GM12878 (cell line): ENCODE results near the gene EDC3. TPM values are rescaled to one million over a fixed set of nuclear protein-coding genes. Genes with fewer than 3 reads are reported as not detected.

ENCODE experiments used
- BACH1 ChIP-seq: fragments of 450-650 bp; IDR thresholded peaks from 2 replicates; pipeline ENCODE4 v1.6.1; 2017; ENCODE audit warnings: mild to moderate bottlenecking, borderline replicate concordance
- BCL11A ChIP-seq: IDR thresholded peaks from 2 replicates; pipeline ENCODE4 v1.6.1; 2011; ENCODE audit warnings: low read depth, low read length
- BRCA1 ChIP-seq: IDR thresholded peaks from 2 replicates; pipeline ENCODE4 v1.6.1; 2011; ENCODE audit warnings: low read depth, low read length, improper control_type of control experiment
- CBFB ChIP-seq: IDR thresholded peaks from 2 replicates; pipeline ENCODE4 v1.6.1; 2016; ENCODE audit warnings: antibody characterized with exemption, low read depth
- DPF2 ChIP-seq: fragments of 450-650 bp; IDR thresholded peaks from 2 replicates; pipeline ENCODE4 v1.6.1; 2017; ENCODE audit warnings: mild to moderate bottlenecking
- ESRRA ChIP-seq: IDR thresholded peaks from 2 replicates; pipeline ENCODE4 v1.6.1; 2012; ENCODE audit warnings: mild to moderate bottlenecking, low read length, improper control_type of control experiment
- HDGF ChIP-seq: fragments of 450-650 bp; IDR thresholded peaks from 2 replicates; pipeline ENCODE4 v1.6.1; 2016; ENCODE audit warnings: antibody characterized with exemption
- MTA3 ChIP-seq: IDR thresholded peaks from 2 replicates; pipeline ENCODE4 v1.6.1; 2012; ENCODE audit warnings: low read length, inconsistent platforms, borderline replicate concordance
- NFIC ChIP-seq: IDR thresholded peaks from 2 replicates; pipeline ENCODE4 v1.6.1; 2012; ENCODE audit warnings: low read depth, mild to moderate bottlenecking, inconsistent platforms, low read length, moderate library complexity
- NR2F1 ChIP-seq: fragments of 450-650 bp; conservative IDR thresholded peaks from 2 replicates; pipeline ENCODE4 v1.6.1; 2017; ENCODE audit warnings: mild to moderate bottlenecking
- PML ChIP-seq: IDR thresholded peaks from 2 replicates; pipeline ENCODE4 v1.6.1; 2012; ENCODE audit warnings: low read length, inconsistent platforms
- POLR2AphosphoS2 ChIP-seq: IDR thresholded peaks from 2 replicates; pipeline ENCODE4 v1.6.1; 2011; ENCODE audit warnings: low read depth, mild to moderate bottlenecking, low read length, improper control_type of control experiment, moderate library complexity
- POU2F2 ChIP-seq: IDR thresholded peaks from 3 replicates; pipeline ENCODE4 v1.6.1; 2011; ENCODE audit warnings: low read depth, mild to moderate bottlenecking, low read length, borderline replicate concordance
- SIX5 ChIP-seq: IDR thresholded peaks from 2 replicates; pipeline ENCODE4 v1.6.1; 2011; ENCODE audit warnings: mild to moderate bottlenecking, low read depth, low read length, moderate library complexity; ENCODE audit not compliant: severe bottlenecking
- SMAD1 ChIP-seq: fragments of 450-650 bp; IDR thresholded peaks from 2 replicates; pipeline ENCODE4 v1.6.1; 2018; ENCODE audit warnings: mild to moderate bottlenecking, low read depth; ENCODE audit not compliant: partially characterized antibody
- STAT1 ChIP-seq: fragments of 450-650 bp; conservative IDR thresholded peaks from 2 replicates; pipeline ENCODE4 v1.6.1; 2014; ENCODE audit warnings: antibody characterized with exemption, mild to moderate bottlenecking
- TBL1XR1 ChIP-seq: IDR thresholded peaks from 2 replicates; pipeline ENCODE4 v1.6.1; 2012; ENCODE audit warnings: low read depth, low read length, improper control_type of control experiment
- ZSCAN29 ChIP-seq: fragments of 450-650 bp; IDR thresholded peaks from 2 replicates; pipeline ENCODE4 v1.6.1; 2017; ENCODE audit warnings: mild to moderate bottlenecking, moderate library complexity
- polyA plus RNA-seq, 11 experiments: library from polyadenylated mRNA; depleted of rRNA in 4 of 11; unstranded in 6 of 11; stranded (reverse) in 5 of 11; fragments of >200 nt; fragmentation: Nextera tagmentation in 4 of 11; fragmentation: Illumina TruSeq in 1 of 11; extraction: Ambion mirVana in 4 of 11; extraction: Trizol in 1 of 11; gene quantifications; 1 replicate in 1 of 11; 2 replicates in 10 of 11; pipeline versions ENCODE4 v1.2.1 to v1.2.3, GENCODE V29; 2011 to 2016; ENCODE audit warnings: inconsistent platforms in 2 of 11, missing spikeins in 2 of 11, low read depth in 1 of 11
- total RNA-seq, 4 experiments: library from RNA; depleted of rRNA in 3 of 4; stranded (reverse); fragments of >200 nt in 3 of 4; fragmentation: Illumina TruSeq in 1 of 4; extraction: Trizol in 1 of 4; gene quantifications; 2 replicates each; pipeline versions ENCODE4 v1.2.1 to v1.2.3, GENCODE V29; 2013 to 2021
- TF ChIP-seq, protein P1 (sequence below): fragments of 450-650 bp; conservative IDR thresholded peaks from 2 replicates; pipeline ENCODE4 v1.6.1; 2017; ENCODE audit warnings: mild to moderate bottlenecking, moderate library complexity
- TF ChIP-seq, protein P2 (sequence below): fragments of 450-650 bp; formaldehyde crosslinking; IDR thresholded peaks from 2 replicates; pipeline ENCODE4 v1.5.0; 2022; ENCODE audit warnings: mild to moderate bottlenecking, missing genetic modification characterization
- TF ChIP-seq, protein P3 (sequence below): IDR thresholded peaks from 2 replicates; pipeline ENCODE4 v1.6.1; 2012; ENCODE audit warnings: low read length, inconsistent platforms
- TF ChIP-seq, protein P4 (sequence below), 3 experiments: IDR thresholded peaks in 2 of 3; conservative IDR thresholded peaks in 1 of 3; 2 replicates each; pipeline ENCODE4 v1.5.1; 2011; ENCODE audit warnings: low read depth in 3 of 3, low read length in 3 of 3, mild to moderate bottlenecking in 3 of 3, control low read depth in 2 of 3, moderate library complexity in 2 of 3, inconsistent platforms in 1 of 3, mixed read lengths in 1 of 3; ENCODE audit not compliant: control insufficient read depth in 2 of 3, insufficient read depth in 1 of 3; ENCODE audit errors: extremely low read depth in 1 of 3

The EDC3 gene
- total and polyA plus RNA-seq, 10 of the 15 experiments (the other 5 are each of a cell fraction or from before 2014, with no cell fraction given): 11.8 to 48.4 (median 35.3) TPM

DNA sequence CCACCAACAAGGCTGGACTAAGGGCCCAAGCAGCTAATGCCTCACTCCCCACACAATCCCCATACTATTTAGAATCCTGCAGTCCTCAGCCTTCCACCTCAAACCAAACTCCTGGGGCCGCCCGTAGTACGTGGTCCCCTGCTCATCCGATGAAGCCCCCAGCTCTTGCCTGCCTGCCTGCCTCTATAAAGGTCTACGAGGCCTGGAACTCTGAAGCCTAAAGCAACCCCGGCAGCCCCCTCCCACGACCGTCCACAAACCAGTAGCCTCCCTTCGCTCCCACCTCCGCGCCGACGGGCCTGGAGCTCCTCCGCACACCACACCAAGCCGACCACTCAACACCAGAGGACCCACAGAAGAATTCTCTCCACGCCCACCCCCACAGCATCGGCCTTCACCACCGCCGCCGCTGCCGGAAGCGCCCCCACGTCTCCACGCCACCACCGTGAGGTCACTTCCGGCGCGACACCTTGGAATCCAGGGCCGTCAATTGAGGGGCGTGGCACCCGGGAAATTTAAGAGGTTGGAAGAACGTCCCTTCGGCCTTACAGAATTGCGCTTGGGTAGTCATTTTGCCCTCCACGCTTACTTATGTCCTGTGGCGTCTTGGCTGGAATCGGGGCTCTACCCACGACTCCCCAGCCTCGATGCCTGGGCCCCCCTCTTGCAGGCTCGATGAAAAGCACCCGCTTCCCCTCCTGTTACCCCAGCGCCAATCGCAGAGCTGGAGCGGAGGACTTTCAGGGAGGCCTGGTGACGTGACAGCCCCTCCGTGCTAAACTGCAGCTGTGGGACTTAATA, at the start of gene EDC3 (continued):
- TF ChIP-seq, protein P1, sequence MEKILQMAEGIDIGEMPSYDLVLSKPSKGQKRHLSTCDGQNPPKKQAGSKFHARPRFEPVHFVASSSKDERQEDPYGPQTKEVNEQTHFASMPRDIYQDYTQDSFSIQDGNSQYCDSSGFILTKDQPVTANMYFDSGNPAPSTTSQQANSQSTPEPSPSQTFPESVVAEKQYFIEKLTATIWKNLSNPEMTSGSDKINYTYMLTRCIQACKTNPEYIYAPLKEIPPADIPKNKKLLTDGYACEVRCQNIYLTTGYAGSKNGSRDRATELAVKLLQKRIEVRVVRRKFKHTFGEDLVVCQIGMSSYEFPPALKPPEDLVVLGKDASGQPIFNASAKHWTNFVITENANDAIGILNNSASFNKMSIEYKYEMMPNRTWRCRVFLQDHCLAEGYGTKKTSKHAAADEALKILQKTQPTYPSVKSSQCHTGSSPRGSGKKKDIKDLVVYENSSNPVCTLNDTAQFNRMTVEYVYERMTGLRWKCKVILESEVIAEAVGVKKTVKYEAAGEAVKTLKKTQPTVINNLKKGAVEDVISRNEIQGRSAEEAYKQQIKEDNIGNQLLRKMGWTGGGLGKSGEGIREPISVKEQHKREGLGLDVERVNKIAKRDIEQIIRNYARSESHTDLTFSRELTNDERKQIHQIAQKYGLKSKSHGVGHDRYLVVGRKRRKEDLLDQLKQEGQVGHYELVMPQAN: peak; percentile 99
- TF ChIP-seq ESRRA: 0 out of 2 replicates have a peak, but pooled peaks have one; percentile 51
- TF ChIP-seq, protein P2, sequence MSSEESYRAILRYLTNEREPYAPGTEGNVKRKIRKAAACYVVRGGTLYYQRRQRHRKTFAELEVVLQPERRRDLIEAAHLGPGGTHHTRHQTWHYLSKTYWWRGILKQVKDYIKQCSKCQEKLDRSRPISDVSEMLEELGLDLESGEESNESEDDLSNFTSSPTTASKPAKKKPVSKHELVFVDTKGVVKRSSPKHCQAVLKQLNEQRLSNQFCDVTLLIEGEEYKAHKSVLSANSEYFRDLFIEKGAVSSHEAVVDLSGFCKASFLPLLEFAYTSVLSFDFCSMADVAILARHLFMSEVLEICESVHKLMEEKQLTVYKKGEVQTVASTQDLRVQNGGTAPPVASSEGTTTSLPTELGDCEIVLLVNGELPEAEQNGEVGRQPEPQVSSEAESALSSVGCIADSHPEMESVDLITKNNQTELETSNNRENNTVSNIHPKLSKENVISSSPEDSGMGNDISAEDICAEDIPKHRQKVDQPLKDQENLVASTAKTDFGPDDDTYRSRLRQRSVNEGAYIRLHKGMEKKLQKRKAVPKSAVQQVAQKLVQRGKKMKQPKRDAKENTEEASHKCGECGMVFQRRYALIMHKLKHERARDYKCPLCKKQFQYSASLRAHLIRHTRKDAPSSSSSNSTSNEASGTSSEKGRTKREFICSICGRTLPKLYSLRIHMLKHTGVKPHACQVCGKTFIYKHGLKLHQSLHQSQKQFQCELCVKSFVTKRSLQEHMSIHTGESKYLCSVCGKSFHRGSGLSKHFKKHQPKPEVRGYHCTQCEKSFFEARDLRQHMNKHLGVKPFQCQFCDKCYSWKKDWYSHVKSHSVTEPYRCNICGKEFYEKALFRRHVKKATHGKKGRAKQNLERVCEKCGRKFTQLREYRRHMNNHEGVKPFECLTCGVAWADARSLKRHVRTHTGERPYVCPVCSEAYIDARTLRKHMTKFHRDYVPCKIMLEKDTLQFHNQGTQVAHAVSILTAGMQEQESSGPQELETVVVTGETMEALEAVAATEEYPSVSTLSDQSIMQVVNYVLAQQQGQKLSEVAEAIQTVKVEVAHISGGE (CRISPR knock-in tag): 0 out of 2 replicates have a peak, but pooled peaks have one; percentile 29
- peak; percentile 68; the same call in 1 of the 2 replicates for TF ChIP-seq CBFB
- TF ChIP-seq PML: no peak
- 0 out of 2 replicates have a peak, but pooled peaks have one; percentile 24 for TF ChIP-seq BACH1
- no peak for TF ChIP-seq MTA3
- TF ChIP-seq NFIC: no peak
- no peak for TF ChIP-seq BCL11A
- peak; percentile 46 for TF ChIP-seq SIX5
- 0 out of 2 replicates have a peak, but pooled peaks have one; percentile 39 for TF ChIP-seq POLR2AphosphoS2
- TF ChIP-seq SMAD1: no peak
- TF ChIP-seq, protein P3, sequence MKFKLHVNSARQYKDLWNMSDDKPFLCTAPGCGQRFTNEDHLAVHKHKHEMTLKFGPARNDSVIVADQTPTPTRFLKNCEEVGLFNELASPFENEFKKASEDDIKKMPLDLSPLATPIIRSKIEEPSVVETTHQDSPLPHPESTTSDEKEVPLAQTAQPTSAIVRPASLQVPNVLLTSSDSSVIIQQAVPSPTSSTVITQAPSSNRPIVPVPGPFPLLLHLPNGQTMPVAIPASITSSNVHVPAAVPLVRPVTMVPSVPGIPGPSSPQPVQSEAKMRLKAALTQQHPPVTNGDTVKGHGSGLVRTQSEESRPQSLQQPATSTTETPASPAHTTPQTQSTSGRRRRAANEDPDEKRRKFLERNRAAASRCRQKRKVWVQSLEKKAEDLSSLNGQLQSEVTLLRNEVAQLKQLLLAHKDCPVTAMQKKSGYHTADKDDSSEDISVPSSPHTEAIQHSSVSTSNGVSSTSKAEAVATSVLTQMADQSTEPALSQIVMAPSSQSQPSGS: no peak
- TF ChIP-seq ZSCAN29: no peak
- no peak for TF ChIP-seq BRCA1
- no peak; the same call in 1 of the 2 replicates for TF ChIP-seq STAT1
- no peak for TF ChIP-seq POU2F2
- no peak; the same call in 1 of the 2 replicates for TF ChIP-seq DPF2
- TF ChIP-seq, protein P4, sequence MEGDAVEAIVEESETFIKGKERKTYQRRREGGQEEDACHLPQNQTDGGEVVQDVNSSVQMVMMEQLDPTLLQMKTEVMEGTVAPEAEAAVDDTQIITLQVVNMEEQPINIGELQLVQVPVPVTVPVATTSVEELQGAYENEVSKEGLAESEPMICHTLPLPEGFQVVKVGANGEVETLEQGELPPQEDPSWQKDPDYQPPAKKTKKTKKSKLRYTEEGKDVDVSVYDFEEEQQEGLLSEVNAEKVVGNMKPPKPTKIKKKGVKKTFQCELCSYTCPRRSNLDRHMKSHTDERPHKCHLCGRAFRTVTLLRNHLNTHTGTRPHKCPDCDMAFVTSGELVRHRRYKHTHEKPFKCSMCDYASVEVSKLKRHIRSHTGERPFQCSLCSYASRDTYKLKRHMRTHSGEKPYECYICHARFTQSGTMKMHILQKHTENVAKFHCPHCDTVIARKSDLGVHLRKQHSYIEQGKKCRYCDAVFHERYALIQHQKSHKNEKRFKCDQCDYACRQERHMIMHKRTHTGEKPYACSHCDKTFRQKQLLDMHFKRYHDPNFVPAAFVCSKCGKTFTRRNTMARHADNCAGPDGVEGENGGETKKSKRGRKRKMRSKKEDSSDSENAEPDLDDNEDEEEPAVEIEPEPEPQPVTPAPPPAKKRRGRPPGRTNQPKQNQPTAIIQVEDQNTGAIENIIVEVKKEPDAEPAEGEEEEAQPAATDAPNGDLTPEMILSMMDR (IDR thresholded peaks at IDR 0.05 in 2 of 3, conservative IDR thresholded peaks at IDR 0.05 in 1 of 3; ENCODE audit: control insufficient read depth in 2 of 3, extremely low read depth in 1 of 3, insufficient read depth in 1 of 3, low read depth in 3 of 3, low read length in 3 of 3): no peak
- no peak; the same call in 1 of the 2 replicates for TF ChIP-seq NR2F1
- TF ChIP-seq HDGF: peak; percentile 88
- no peak; the same call in 1 of the 2 replicates for TF ChIP-seq TBL1XR1
